Neural cell (in vitro differentiated cells): ENCODE measurements around the gene CDCP2. TPM values are rescaled to one million over a fixed set of nuclear protein-coding genes. Genes with fewer than 3 reads are reported as not detected.

Source experiments
- H2AFZ ChIP-seq: fragments of 200-600, 300-800 bp; sonication (generic), shearing (Covaris generic); 2 replicates; pipeline ENCODE4 v1.6.0; 2014; ENCODE audit warnings: low read depth, mild to moderate bottlenecking, antibody characterized with exemption, low read length, moderate library complexity
- H3F3A ChIP-seq: fragments of 200-600 bp; shearing (Covaris generic); 2 replicates; pipeline ENCODE4 v1.6.1; 2016; ENCODE audit warnings: mild to moderate bottlenecking, moderate library complexity, mixed read lengths, antibody characterized with exemption, low read length; ENCODE audit not compliant: insufficient read depth, poor library complexity, severe bottlenecking
- H3K27ac ChIP-seq: fragments of 200-600, 300-800 bp; sonication (generic), shearing (Covaris generic); 2 replicates; pipeline ENCODE4 v1.5.1; 2014; ENCODE audit warnings: mild to moderate bottlenecking, low read length, moderate library complexity
- H3K27me3 ChIP-seq: fragments of 300-800, 200-600 bp; sonication (generic), shearing (Covaris generic); 2 replicates; pipeline ENCODE4 v1.6.0; 2014; ENCODE audit warnings: mild to moderate bottlenecking, low read depth, low read length, moderate library complexity; ENCODE audit not compliant: insufficient read depth
- H3K36me3 ChIP-seq: fragments of 300-800, 200-600 bp; sonication (generic), shearing (Covaris generic); 2 replicates; pipeline ENCODE4 v1.5.1; 2014; ENCODE audit warnings: mild to moderate bottlenecking, antibody characterized with exemption, low read length, moderate library complexity; ENCODE audit not compliant: insufficient read depth
- H3K4me2 ChIP-seq: fragments of 300-800, 200-600 bp; sonication (generic), shearing (Covaris generic); 2 replicates; pipeline ENCODE4 v1.6.0; 2014; ENCODE audit warnings: mild to moderate bottlenecking, low read length
- H3K4me3 ChIP-seq: fragments of 300-800, 200-600 bp; sonication (generic), shearing (Covaris generic); 2 replicates; pipeline ENCODE4 v1.5.1; 2014; ENCODE audit warnings: mild to moderate bottlenecking, low read length, moderate library complexity
- H3K79me2 ChIP-seq: fragments of 200-600 bp; shearing (Covaris generic); replicated peaks from 2 replicates; pipeline ENCODE4 v1.6.0; 2014; ENCODE audit warnings: mild to moderate bottlenecking, low read length, moderate library complexity; ENCODE audit not compliant: insufficient read depth
- H3K9ac ChIP-seq: fragments of 300-800, 200-600 bp; sonication (generic), shearing (Covaris generic); 2 replicates; pipeline ENCODE4 v1.6.1; 2016; ENCODE audit warnings: mild to moderate bottlenecking, low read length, mixed read lengths
- H3K9me2 ChIP-seq: fragments of 200-600 bp; shearing (Covaris generic); 2 replicates; pipeline ENCODE4 v1.6.1; 2016; ENCODE audit warnings: mild to moderate bottlenecking, low read length, mixed read lengths; ENCODE audit not compliant: insufficient read depth
- H3K9me3 ChIP-seq: fragments of 200-600, 300-800 bp; sonication (generic), shearing (Covaris generic); 2 replicates; pipeline ENCODE4 v1.6.1; 2016; ENCODE audit warnings: mild to moderate bottlenecking, mixed run types, low read length, moderate library complexity, mixed read lengths
- H4K20me1 ChIP-seq: fragments of 200-600 bp; shearing (Covaris generic); 2 replicates; pipeline ENCODE4 v1.6.1; 2016; ENCODE audit warnings: mild to moderate bottlenecking, mixed run types; ENCODE audit not compliant: insufficient read depth
- EP300 ChIP-seq: fragments of 450-650 bp; conservative IDR thresholded peaks from 2 replicates; pipeline ENCODE4 v1.6.1; 2014; ENCODE audit warnings: antibody characterized with exemption, mild to moderate bottlenecking, moderate library complexity; ENCODE audit not compliant: poor library complexity, severe bottlenecking
- EZH2 ChIP-seq: fragments of 200-600, 300-800 bp; shearing (Covaris generic), sonication (generic); IDR thresholded peaks from 2 replicates; pipeline ENCODE4 v1.6.1; 2014; ENCODE audit warnings: antibody characterized with exemption, low read length, borderline replicate concordance, mild to moderate bottlenecking; ENCODE audit not compliant: insufficient read depth, poor library complexity, severe bottlenecking
- MXI1 ChIP-seq: fragments of 450-650 bp; conservative IDR thresholded peaks from 2 replicates; pipeline ENCODE4 v1.6.1; 2014; ENCODE audit warnings: antibody characterized with exemption, mild to moderate bottlenecking; ENCODE audit not compliant: poor library complexity, severe bottlenecking
- POLR2AphosphoS5 ChIP-seq: IDR thresholded peaks from 2 replicates; pipeline ENCODE4 v1.6.1; 2012
- RAD21 ChIP-seq: fragments of 450-650 bp; conservative IDR thresholded peaks from 2 replicates; pipeline ENCODE4 v1.6.1; 2014; ENCODE audit warnings: antibody characterized with exemption, mild to moderate bottlenecking, moderate library complexity
- SMC3 ChIP-seq: fragments of 450-650 bp; conservative IDR thresholded peaks from 2 replicates; pipeline ENCODE4 v1.6.1; 2014; ENCODE audit warnings: antibody characterized with exemption, mild to moderate bottlenecking, moderate library complexity; ENCODE audit not compliant: poor library complexity
- TAF1 ChIP-seq: IDR thresholded peaks from 2 replicates; pipeline ENCODE4 v1.6.1; 2012; ENCODE audit warnings: low read depth
- polyA minus RNA-seq: library from RNA; depleted of rRNA, polyadenylated mRNA; stranded (reverse); fragments of >200 nt; gene quantifications from 2 replicates; pipeline ENCODE4 v1.2.3, GENCODE V29; 2014
- polyA plus RNA-seq: library from polyadenylated mRNA; depleted of rRNA; stranded (reverse); fragments of >200 nt; gene quantifications from 2 replicates; pipeline ENCODE4 v1.2.3, GENCODE V29; 2014
- TF ChIP-seq, protein P1 (sequence below): fragments of 450-650 bp; IDR thresholded peaks from 2 replicates; pipeline ENCODE4 v1.5.1; 2014; ENCODE audit warnings: antibody characterized with exemption, mild to moderate bottlenecking, moderate library complexity; ENCODE audit not compliant: poor library complexity, severe bottlenecking
- TF ChIP-seq, protein P2 (sequence below): IDR thresholded peaks from 2 replicates; pipeline ENCODE4 v1.6.1; 2012; ENCODE audit warnings: borderline replicate concordance

CDCP2 gene
- polyA plus RNA-seq (not detected in 2 replicates), polyA minus RNA-seq (not detected in 2 replicates)

DNA sequence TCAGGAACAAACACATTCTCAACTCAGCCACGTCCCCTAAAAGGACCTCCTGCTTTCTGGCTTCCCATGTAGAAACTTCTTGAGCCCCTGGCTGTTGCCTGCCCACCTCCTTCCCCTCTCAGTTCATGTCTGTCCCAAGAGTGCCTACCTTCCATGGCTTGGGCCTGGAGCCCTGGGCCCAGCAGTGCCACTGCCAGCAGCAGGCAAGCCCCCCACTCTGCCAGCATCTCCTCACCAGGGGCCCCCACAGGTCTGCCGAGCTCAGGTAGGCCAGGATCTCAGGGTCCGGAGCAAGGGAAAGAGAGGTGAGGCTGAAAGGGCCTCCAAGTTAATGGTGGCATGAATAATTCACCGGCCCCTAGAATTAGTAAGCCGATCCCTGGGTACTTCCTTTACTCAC, at the start of gene CDCP2:
Gene CDCP2 (minus strand): TSS at position 305 of the 400 bp plus-strand sequence. CDS start 78 bp downstream, at position 227.
- Histone ChIP-seq H3K36me3 (no peaks in the 10 kb centered on the region), H3K9ac (no peak within 1 kb of the TSS), H3K4me2 (no peak within 1 kb of the TSS), H2AFZ (no peak within 1 kb of the TSS), H4K20me1 (no peaks in the 10 kb centered on the region), H3K4me3 (no peak within 1 kb of the TSS), H3K9me3 (no peaks in the 10 kb centered on the region), H3K79me2 (no peaks in the 10 kb centered on the region), H3K9me2 (no peaks in the 10 kb centered on the region), H3F3A (no peaks in the 10 kb centered on the region), H3K27ac (no peak within 1 kb of the TSS), H3K27me3 (no peaks in the 10 kb centered on the region)
- no peak for TF ChIP-seq TAF1
- TF ChIP-seq, protein P1, sequence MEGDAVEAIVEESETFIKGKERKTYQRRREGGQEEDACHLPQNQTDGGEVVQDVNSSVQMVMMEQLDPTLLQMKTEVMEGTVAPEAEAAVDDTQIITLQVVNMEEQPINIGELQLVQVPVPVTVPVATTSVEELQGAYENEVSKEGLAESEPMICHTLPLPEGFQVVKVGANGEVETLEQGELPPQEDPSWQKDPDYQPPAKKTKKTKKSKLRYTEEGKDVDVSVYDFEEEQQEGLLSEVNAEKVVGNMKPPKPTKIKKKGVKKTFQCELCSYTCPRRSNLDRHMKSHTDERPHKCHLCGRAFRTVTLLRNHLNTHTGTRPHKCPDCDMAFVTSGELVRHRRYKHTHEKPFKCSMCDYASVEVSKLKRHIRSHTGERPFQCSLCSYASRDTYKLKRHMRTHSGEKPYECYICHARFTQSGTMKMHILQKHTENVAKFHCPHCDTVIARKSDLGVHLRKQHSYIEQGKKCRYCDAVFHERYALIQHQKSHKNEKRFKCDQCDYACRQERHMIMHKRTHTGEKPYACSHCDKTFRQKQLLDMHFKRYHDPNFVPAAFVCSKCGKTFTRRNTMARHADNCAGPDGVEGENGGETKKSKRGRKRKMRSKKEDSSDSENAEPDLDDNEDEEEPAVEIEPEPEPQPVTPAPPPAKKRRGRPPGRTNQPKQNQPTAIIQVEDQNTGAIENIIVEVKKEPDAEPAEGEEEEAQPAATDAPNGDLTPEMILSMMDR: no peak
- no peak for TF ChIP-seq EZH2
- TF ChIP-seq, protein P2, sequence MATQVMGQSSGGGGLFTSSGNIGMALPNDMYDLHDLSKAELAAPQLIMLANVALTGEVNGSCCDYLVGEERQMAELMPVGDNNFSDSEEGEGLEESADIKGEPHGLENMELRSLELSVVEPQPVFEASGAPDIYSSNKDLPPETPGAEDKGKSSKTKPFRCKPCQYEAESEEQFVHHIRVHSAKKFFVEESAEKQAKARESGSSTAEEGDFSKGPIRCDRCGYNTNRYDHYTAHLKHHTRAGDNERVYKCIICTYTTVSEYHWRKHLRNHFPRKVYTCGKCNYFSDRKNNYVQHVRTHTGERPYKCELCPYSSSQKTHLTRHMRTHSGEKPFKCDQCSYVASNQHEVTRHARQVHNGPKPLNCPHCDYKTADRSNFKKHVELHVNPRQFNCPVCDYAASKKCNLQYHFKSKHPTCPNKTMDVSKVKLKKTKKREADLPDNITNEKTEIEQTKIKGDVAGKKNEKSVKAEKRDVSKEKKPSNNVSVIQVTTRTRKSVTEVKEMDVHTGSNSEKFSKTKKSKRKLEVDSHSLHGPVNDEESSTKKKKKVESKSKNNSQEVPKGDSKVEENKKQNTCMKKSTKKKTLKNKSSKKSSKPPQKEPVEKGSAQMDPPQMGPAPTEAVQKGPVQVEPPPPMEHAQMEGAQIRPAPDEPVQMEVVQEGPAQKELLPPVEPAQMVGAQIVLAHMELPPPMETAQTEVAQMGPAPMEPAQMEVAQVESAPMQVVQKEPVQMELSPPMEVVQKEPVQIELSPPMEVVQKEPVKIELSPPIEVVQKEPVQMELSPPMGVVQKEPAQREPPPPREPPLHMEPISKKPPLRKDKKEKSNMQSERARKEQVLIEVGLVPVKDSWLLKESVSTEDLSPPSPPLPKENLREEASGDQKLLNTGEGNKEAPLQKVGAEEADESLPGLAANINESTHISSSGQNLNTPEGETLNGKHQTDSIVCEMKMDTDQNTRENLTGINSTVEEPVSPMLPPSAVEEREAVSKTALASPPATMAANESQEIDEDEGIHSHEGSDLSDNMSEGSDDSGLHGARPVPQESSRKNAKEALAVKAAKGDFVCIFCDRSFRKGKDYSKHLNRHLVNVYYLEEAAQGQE: no peak
- no peak for TF ChIP-seq EP300
- TF ChIP-seq RAD21: no peak
- TF ChIP-seq MXI1: no peak
- no peak for TF ChIP-seq SMC3
- no peak for TF ChIP-seq POLR2AphosphoS5

DNA sequence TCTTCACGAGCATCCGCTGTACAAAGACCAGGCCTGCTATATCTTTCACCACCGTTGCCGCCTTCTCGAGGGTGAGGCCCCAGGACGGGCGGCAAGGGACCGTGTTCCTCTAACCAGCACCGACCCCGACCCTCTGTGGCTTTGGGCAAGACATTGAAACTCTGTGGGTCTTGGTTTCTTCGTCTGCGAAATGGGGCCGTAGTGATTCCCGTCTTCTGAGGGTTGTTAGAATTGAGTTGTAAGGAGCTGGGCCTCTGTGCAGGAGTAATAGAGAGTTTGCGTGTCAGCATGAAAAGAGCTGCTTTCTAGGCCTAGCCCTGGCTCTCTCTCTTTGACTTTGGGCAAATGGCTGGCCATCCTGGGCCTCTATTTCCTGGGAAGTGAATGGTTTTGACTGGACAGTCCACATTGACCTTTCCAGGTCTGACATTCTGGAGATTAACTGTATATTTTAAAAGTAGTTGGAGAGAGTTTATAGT, 47.8 kb upstream of the CDCP2 start:
- no peaks in the 10 kb centered on the region for H3K36me3 ChIP-seq
- H4K20me1 ChIP-seq: no peaks in the 10 kb centered on the region
- no peaks in the 10 kb centered on the region for H3K9me3 ChIP-seq
- TF ChIP-seq TAF1 (no peak), MXI1 (no peak), POLR2AphosphoS5 (no peak), EP300 (no peak), SMC3 (no peak), EZH2 (no peak), RAD21 (no peak)
- TF ChIP-seq, protein P1: no peak
- TF ChIP-seq, protein P2: no peak
- peak overlapping the region; percentile 46 for H2AFZ ChIP-seq
- H3K9me2 ChIP-seq: no peaks in the 10 kb centered on the region
- no peaks in the 10 kb centered on the region for H3F3A ChIP-seq
- peak overlapping the region; percentile 78 for H3K9ac ChIP-seq
- H3K79me2 ChIP-seq: peaks cover 25% of the 10 kb centered on the region
- H3K27me3 ChIP-seq: no peaks in the 10 kb centered on the region
- peak overlapping the region; percentile 93 for H3K4me3 ChIP-seq
- H3K4me2 ChIP-seq: peak overlapping the region; percentile 72
- peak overlapping the region; percentile 59 for H3K27ac ChIP-seq
